MM.1S (cell line): ENCODE data around the gene SCYL2.
"Not testable (repeated sequence)": the region's sequence is repeated elsewhere in the genome, so short reads cannot be mapped to it uniquely, and the experiment has no call there.

Experiments used
- DNase-seq: peaks from one replicate; pipeline ENCODE4 v3.0.0-alpha.2; 2015
- H2AFZ ChIP-seq: fragments of 300-600 bp; sonication (generic); 2 replicates; pipeline ENCODE4 v1.6.0; 2016; ENCODE audit warnings: antibody characterized with exemption, low read length
- H3F3A ChIP-seq: fragments of 300-600 bp; sonication (generic); 2 replicates; pipeline ENCODE4 v1.6.1; 2016; ENCODE audit warnings: mild to moderate bottlenecking, antibody characterized with exemption, low read length, moderate library complexity, mixed read lengths; ENCODE audit not compliant: insufficient read depth
- H3K27ac ChIP-seq: fragments of 300-600 bp; sonication (generic); 2 replicates; pipeline ENCODE4 v1.5.1; 2016; ENCODE audit warnings: mild to moderate bottlenecking, low read length
- H3K27me3 ChIP-seq: fragments of 300-600 bp; sonication (generic); replicated peaks from 2 replicates; pipeline ENCODE4 v1.6.0; 2016; ENCODE audit warnings: low read length; ENCODE audit not compliant: insufficient read depth
- H3K36me3 ChIP-seq: fragments of 300-600 bp; sonication (generic); replicated peaks from 2 replicates; pipeline ENCODE4 v1.6.1; 2016; ENCODE audit warnings: mild to moderate bottlenecking, low read length, mixed read lengths; ENCODE audit not compliant: insufficient read depth
- H3K4me1 ChIP-seq: fragments of 300-600 bp; sonication (generic); 2 replicates; pipeline ENCODE4 v1.6.1; 2016; ENCODE audit warnings: low read length, mixed read lengths
- H3K4me2 ChIP-seq: fragments of 300-600 bp; sonication (generic); 2 replicates; pipeline ENCODE4 v1.6.0; 2016; ENCODE audit warnings: low read depth, low read length
- H3K4me3 ChIP-seq: fragments of 300-600 bp; sonication (generic); 2 replicates; pipeline ENCODE4 v1.5.1; 2016; ENCODE audit warnings: low read length, mixed read lengths
- H3K79me2 ChIP-seq: fragments of 300-600 bp; sonication (generic); 2 replicates; pipeline ENCODE4 v1.6.1; 2016; ENCODE audit warnings: mixed run types, low read length, mixed read lengths
- H3K9ac ChIP-seq: fragments of 300-600 bp; sonication (generic); 2 replicates; pipeline ENCODE4 v1.6.1; 2016; ENCODE audit warnings: low read length, mixed read lengths
- H3K9me2 ChIP-seq: fragments of 300-600 bp; sonication (generic); replicated peaks from 2 replicates; pipeline ENCODE4 v1.6.1; 2016; ENCODE audit warnings: mild to moderate bottlenecking, low read length, mixed read lengths; ENCODE audit not compliant: insufficient read depth
- H3K9me3 ChIP-seq: fragments of 300-600 bp; sonication (generic); replicated peaks from 2 replicates; pipeline ENCODE4 v1.6.1; 2016; ENCODE audit warnings: mild to moderate bottlenecking, low read length, mixed read lengths; ENCODE audit not compliant: insufficient read depth
- H4K20me1 ChIP-seq: fragments of 300-600 bp; sonication (generic); 2 replicates; pipeline ENCODE4 v1.6.1; 2016; ENCODE audit warnings: mild to moderate bottlenecking, low read length, moderate library complexity, mixed read lengths; ENCODE audit not compliant: insufficient read depth
- CTCF ChIP-seq: fragments of 300-600 bp; sonication (generic); IDR thresholded peaks from 2 replicates; pipeline ENCODE4 v1.5.1; 2016; ENCODE audit warnings: antibody characterized with exemption, low read length, mixed read lengths
- EZH2 ChIP-seq: fragments of 300-600 bp; sonication (generic); optimal IDR thresholded peaks from 2 replicates; pipeline ENCODE3; 2017; ENCODE audit warnings: low read depth, mild to moderate bottlenecking, antibody characterized with exemption, low read length, mixed read lengths
- EZH2phosphoT487 ChIP-seq: fragments of 300-600 bp; sonication (generic); IDR thresholded peaks from 2 replicates; pipeline ENCODE4 v1.6.1; 2018; ENCODE audit warnings: antibody characterized with exemption, low read length

Gene SCYL2

GRCh38 chr12:100225491-100225890, 41.5 kb upstream of the SCYL2 start:
- Histone ChIP-seq H3K4me3 (no peak overlapping the region), H3K9ac (no peak overlapping the region), H3K79me2 (no peaks in the 10 kb centered on the region), H3K36me3 (no peaks in the 10 kb centered on the region), H4K20me1 (no peaks in the 10 kb centered on the region), H3K9me3 (no peaks in the 10 kb centered on the region), H3K27me3 (no peaks in the 10 kb centered on the region), H3K4me2 (no peak overlapping the region), H3K9me2 (no peaks in the 10 kb centered on the region), H3F3A (no peaks in the 10 kb centered on the region), H3K4me1 (no peaks in the 10 kb centered on the region), H3K27ac (no peak overlapping the region), H2AFZ (no peak overlapping the region)
- no peak for DNase-seq
- TF ChIP-seq EZH2 (no peak), CTCF (no peak), EZH2phosphoT487 (no peak)

GRCh38 chr12:100229036-100229635, 37.8 kb upstream of the SCYL2 start:
- H3K27ac ChIP-seq: no peak overlapping the region

GRCh38 chr12:100229876-100230275, 37.1 kb upstream of the SCYL2 start:
- Histone ChIP-seq H2AFZ (no peak overlapping the region), H3K9ac (no peak overlapping the region), H3K27me3 (no peaks in the 10 kb centered on the region), H3K4me1 (no peaks in the 10 kb centered on the region), H3K27ac (no peak overlapping the region), H3K9me2 (no peaks in the 10 kb centered on the region), H3K79me2 (no peaks in the 10 kb centered on the region), H3K4me3 (no peak overlapping the region), H3K9me3 (no peaks in the 10 kb centered on the region), H4K20me1 (no peaks in the 10 kb centered on the region), H3F3A (no peaks in the 10 kb centered on the region), H3K4me2 (no peak overlapping the region), H3K36me3 (no peaks in the 10 kb centered on the region)
- TF ChIP-seq EZH2phosphoT487 (no peak), EZH2 (no peak), CTCF (no peak)
- no peak for DNase-seq

More at GRCh38 chr12:100229036-100229635, 37.8 kb upstream of the SCYL2 start:
- Histone ChIP-seq H3K9me2 (no peaks in the 10 kb centered on the region), H3K4me3 (no peak overlapping the region), H3F3A (no peaks in the 10 kb centered on the region), H3K9me3 (no peaks in the 10 kb centered on the region), H2AFZ (no peak overlapping the region), H3K36me3 (no peaks in the 10 kb centered on the region), H3K79me2 (no peaks in the 10 kb centered on the region), H4K20me1 (no peaks in the 10 kb centered on the region), H3K27me3 (no peaks in the 10 kb centered on the region), H3K4me2 (no peak overlapping the region), H3K9ac (no peak overlapping the region), H3K4me1 (no peaks in the 10 kb centered on the region)
- DNase-seq: no peak
- no peak for TF ChIP-seq EZH2
- no peak for TF ChIP-seq EZH2phosphoT487
- no peak for TF ChIP-seq CTCF

GRCh38 chr12:100231873-100232272, 35.1 kb upstream of the SCYL2 start:
- H3K4me2 ChIP-seq, H3K4me1 ChIP-seq, H3K9ac ChIP-seq, H3K9me3 ChIP-seq, H3K9me2 ChIP-seq, H2AFZ ChIP-seq, H3K27me3 ChIP-seq, H3F3A ChIP-seq, H3K4me3 ChIP-seq, H4K20me1 ChIP-seq, H3K36me3 ChIP-seq, H3K79me2 ChIP-seq, H3K27ac ChIP-seq, DNase-seq: not testable (repeated sequence)
